Measurements from ENCODE around the gene ACSL1.
"Not testable (repeated sequence)": the region's sequence is repeated elsewhere in the genome, so short reads cannot be mapped to it uniquely, and the experiment has no call there.

ACSL1 gene

DNA sequence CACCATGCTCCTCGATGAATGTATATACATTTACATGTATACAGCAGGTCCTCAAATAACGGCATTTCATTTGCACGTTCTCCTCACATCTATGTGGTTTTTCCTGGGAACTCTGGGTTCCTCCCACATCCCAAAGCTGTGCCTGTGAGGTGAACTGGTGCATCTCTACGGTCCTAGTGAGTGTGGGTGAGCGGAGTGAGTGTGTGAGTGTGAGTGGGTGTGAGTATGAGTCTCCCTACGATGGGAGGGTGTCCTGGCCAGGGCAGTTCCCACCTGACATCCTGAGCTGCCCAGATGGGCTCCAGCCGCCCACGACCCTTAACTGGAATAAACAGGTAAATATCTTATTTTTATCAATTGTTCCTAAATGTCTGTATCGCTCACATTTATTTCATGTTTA, 40.0 kb downstream of the ACSL1 start:
- no peak for DNase-seq

DNA sequence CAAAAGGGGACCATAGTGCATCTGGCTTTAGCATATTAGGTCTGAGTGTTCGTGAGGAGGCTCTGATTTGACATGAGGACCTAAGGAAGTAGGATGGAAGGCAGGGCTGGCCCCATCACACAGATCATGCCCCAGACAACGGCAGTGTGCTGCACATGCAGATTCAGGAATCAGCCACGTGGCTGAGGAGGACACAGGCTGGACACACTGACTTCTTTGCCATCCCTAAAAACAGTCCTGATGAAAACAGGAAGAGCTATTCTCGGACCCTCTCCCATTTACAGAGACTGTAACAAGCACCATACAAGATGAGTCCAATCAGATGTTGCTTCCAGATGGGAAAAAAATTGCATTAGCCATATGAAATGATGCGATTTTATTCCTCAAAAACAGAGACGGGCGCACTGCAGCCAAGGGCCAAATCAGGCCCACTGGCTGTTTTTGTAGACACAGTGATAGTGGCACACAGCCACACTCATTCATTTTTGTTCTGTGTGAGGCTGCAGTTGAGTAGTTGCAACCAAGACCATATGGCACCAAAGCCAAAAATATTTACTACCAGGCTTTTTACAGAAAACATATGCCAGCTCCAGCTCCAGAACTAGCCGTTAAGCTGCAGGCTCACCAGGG, 41.0 kb downstream of the ACSL1 start:
- no peak for DNase-seq

DNA sequence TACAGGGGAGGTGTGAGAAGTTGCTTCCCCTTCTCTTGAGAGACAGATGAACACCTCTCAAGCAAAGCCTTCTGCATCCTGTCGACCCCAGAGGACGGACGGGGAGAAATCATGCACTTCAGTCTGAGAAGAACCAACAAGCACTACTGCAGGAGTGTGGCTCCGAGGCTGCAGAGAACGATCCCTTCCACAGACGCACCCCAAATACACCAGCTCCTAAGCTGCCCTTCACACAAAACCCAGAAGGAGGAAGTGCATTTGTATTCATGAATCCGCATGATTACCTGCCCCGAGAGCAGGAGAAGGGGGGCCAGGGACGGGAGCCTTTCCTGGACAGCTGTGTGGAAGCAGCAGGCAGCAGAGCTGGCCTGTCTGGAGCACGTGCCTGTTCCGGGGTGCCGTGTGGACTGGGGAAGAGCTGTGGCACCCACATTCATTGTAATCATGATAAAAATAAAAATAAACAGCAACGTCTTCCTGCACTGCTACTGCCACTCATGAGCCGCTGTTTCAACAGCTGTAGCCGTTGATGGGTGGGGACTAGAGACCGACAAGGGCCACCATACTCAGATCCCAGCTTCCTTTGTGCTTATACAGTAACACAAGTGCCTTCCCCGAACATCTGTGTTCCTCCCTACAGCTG, 42.9 kb downstream of the ACSL1 start:
- peak; percentile 63 to 78 for DNase-seq

DNA sequence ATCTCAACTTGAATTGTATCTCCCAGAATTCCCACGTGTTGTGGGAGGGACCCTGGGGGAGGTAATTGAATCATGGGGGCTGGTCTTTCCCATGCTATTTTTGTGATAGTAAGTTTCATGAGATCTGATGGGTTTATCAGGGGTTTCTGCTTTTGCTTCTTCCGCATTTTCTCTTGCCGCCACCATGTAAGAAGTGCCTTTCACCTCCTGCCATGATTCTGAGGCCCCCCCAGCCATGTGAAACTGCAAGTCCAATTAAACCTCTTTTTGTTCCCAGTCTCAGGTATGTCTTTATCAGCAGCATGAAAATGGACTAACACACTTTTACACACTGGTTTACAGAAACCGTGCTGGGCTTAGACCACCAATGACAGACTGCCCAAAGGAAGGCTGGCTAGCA, 46.6 kb downstream of the ACSL1 start:
- DNase-seq, result not testable (repeated sequence)

DNA sequence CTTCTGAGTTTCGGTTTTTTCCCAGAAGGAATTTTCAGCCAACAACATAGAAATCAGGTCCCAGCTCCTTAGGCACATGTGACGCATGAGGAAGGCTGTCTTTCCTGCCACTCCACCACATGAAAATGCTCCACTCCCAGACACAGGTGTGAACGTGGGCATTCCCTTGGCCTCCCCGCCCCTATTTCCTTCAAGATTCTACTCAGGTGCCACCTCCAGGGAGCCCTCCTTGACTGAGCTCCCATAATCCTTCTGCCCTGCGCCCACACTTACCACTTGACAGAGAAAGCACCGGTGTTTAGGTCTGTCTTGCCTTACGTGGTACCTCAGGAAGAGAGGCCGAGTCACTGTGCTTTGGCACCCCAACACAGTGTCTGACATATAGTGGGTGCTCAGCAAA, 47.4 kb downstream of the ACSL1 start:
- no peak for DNase-seq

DNA sequence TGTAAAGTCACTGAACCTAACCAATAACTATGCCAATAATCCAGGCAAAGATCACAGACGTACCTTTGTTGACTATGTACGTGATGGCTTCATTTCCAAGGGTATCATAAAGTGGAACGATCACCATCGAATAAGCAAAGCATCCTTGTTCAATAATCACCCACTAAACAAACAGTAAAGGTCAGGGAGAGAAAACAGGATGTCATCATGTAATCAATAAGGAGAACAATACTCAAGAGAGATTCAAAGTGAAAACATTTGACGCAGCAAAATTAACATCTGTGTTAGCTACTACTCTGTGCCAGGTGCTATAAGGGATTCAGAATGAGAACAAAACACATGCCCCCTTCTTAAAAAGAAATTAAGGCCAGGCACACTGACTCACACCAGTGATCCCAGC, 48.9 kb downstream of the ACSL1 start:
- no peak for DNase-seq

DNA sequence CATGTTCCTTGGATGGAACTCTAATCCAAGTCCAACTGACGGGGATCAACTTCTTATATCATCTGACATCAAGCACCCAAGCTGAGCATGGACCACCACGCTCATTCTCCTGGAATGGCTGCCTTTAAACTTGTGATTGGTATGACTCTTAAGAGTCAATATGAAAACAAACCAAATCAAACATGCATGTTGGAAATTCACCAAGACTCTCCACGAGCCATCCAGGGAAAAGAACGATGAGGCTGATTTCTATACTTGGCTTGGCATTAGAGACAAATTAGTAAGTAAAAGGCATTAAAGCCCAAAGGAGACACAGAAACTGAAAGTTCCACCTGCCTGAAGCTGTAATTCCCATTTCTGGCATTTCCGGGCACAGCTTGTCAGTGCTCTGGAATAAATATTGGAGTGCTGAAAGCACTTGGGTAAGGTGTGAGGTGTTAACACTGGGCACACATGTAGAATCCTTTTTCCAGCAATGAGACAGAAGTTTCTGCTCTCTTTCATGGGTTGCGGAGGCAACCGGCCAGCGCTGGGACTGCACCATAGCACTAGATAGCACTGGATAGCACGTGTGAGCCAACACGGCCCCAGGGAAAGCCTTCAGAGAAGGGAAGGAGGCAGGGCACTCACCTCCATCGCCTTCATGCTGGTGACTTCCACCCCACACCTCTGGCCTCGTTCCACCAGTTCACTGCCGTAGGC, 49.8 kb downstream of the ACSL1 start:
- no peak for DNase-seq

DNA sequence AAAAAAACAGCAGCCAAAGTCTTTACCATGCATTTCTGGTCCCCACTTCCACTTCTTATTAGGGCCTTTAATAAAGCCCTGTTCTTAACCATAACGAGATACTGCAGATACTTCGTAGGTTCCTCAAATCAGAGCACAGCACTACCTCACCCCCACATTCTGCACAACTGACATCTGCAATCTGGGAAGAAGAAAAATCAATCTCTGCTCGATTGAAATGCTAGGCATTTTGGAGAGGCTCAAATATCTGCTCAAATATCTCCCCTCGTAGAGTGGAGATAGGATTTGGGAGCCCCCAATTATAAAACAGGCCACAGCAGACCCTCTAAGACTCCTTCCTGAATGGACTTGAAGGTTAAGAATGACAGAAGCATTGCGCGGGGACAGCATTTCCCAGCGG, 51.6 kb downstream of the ACSL1 start:
- no peak for DNase-seq

DNA sequence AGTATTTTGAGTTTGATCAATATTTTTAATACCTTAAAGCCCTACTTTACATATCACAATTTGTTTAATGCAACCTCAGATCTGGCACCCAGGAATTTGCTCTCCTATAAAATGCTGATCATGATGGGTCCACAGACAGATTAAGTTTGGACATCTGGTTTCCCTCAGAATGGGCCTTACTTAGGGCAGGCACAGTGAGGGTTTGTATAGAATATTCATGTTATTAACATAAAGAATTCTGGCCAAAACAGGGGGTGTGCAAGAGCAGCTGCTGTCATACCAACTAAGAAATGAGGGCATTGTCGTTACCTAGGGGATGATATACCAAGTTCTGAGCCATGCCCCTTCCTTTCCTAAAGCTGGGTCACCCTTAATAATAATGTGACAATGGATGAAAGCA, 54.4 kb downstream of the ACSL1 start:
- DNase-seq, result no peak

DNA sequence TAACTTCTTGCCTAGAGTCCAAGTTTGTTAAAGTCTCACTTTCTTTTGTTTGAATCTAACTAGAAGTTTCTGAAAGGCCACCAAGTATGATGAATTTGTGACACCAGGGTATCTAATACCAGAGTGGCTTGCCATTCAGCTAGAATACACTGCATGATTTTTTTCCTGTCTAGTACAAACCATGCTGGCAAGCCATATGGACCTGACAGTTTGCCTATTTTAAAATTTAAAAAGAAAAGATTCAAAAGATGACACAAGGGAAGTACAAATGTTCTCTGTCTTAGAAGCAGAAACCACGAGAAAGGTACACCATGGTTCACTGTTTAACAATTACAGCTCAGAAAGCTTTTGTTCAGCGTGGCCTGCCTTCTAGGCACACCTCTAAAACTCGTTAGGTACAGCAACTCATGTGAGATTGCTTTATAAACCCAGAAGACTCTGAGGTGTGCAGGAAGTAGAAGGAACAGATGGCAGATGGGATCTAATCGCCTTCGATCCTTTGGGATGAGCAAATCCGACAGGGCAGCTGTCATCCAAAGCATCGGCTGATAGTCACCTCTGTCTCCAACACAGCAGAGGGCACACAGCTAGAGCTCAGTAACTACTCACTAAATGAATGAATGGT, 56.5 kb downstream of the ACSL1 start:
- DNase-seq, result no peak

DNA sequence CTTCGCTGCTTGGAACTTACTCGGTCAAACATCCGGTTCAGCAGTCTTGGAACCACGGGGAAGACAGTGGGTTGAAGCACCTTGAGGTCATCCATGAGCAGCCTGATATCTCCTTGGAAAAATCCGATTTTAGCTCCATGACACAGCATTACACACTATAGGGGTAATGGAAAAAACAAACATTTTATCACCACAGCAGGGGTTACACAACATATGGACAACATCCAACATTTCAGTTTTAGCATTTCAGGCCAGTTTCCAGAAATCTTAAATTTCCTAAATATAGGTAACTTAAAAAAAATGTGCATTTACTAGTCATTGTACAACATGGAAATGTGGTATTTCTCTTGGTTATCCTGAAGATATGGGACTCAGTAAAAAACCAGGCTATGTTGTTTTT, 57.5 kb downstream of the ACSL1 start:
- no peak for DNase-seq

DNA sequence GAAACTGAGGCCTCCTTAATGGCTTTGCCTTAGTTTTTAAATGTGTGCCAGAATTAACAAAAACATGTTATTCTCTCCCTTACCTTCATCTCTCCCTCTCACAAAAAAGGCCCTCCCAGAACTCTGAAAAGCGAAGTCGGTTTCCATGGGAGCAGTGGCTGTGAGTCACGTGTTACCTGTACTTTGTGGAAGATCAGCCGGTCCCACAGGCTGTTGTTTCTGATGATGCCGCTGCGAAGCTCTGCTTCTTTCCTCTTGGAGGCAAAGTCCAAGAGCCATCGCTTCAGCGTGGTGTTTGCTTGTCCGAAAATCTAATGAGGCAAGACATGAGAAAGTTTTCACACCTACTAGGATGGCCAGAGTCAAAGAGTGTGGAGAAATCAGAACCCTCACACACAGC, 59.3 kb downstream of the ACSL1 start:
- no peak for DNase-seq

DNA sequence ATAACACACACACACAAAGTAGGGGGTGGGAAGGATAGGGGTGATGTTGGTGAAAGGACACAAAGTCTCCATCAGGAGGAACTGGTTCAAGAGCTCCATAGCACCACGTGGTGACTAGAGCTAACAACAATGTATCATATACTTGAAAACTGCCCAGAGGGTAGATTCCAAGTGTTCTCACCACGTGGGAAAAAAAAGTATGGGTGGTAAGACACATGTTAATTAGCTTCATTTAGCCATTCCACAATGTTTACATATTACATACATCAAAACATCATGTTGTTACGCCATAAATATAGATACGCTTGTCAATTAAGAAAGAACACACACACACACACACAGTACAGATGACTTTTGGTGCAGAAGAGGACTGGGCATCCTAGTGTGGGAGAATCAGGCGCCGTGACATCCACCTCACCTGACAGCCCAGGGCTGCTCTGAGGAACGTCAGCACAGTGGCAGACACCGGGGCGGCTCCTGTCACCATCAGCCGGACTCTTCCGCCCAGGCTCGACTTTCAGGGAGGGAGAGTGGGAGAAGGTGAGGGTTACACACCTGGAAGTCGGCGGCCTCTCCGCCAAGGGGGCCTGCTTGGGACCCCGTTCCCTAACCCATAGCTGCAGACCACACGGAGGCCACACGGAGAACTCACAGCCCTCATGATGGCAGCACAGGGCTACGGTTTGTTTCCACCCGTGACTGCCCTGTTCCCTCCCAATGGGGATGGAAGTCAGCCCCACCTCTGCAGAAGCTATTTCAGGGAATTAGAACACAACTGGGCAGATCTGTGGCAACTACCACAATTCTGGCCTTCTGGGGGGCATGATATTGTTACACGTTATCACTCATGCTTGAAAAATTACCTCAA, 60.1 kb downstream of the ACSL1 start:
- no peak for DNase-seq

DNA sequence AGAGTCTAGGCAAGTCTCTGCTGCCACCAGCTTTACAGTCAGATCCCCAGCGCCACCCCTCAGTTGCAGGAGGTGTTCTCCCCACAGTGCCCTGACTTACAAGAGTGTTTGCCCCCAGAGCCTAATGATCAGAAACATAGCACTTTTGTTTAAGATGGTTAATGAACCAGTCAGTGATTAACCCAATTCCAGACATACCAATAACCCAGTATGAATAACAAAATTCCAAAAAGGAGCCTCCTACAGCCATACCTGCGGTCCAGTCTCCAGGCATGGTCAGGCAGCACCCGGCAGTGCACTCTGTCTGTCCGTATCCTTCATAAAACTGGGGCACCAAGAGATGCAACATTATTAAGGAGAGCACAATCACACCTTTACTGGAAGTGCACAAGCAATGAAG, 61.2 kb downstream of the ACSL1 start:
- no peak for DNase-seq

DNA sequence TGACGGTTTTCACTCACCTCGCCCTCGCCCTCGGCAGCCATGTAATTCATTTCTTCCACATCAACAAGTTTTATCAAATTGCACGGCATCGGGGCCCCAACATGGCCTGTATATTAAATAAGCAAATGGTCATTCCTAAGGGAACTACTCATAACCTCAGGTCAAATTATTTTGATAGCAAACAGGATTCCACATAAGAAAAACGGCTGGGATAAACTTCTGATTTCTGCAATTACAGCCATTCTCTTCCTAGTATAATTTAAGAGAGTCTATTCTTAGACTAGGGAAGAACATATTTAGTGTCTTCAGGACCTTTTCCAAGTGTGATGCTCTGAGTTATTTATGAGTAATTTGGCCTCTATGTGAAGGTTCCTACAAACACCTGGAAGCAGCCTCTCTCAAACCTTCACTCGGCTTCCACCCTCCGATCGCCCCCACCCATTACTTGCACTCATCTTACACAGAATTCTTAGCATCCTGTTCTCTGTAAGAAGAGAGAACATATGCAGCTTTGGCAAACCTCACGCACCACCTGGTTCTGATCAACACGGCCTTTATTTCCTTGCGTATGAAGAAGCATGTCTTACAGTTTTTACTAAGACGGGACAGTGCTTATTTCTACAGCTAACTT, 62.5 kb downstream of the ACSL1 start:
- DNase-seq, result no peak

DNA sequence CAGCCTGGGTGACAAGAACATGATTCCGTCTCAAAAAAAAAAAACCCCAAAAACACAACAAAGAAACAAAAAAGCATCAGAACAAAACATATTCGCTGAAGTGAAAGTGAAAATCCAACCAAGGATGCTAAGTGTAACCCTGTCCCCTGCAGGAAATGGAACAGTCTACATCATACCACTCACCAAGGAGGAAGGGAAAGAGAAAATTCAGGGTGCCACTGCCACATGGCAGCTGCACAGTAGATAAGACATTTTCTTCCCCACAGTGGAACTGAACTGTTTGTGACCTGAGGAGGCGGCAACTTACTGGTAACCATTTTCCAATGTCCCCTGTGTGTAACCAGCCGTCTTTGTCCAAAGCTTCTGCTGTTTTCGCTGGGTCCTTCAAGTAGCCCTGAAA, 63.7 kb downstream of the ACSL1 start:
- DNase-seq, result peak in 1 of 2 experiments; percentile 30

DNA sequence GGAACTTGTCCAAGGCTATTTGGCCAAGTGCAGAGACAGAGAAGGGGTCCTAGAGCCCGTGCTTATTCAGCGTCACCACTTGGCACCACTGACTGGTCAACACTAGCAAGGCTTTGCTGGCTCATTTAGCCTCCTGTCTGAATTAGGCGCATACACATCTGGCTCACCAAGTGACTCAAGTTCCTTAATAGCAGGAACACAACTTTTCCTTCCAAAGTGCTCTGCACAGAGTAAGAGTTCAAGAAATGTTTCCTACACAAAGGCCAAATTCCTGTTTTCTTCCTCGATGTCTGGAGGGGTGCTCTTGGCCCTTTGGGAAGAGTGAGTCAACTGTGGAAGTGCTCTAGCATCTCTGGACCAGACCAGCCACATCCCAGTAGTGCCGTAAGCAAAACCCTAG, 65.1 kb downstream of the ACSL1 start:
- DNase-seq, result no peak

DNA sequence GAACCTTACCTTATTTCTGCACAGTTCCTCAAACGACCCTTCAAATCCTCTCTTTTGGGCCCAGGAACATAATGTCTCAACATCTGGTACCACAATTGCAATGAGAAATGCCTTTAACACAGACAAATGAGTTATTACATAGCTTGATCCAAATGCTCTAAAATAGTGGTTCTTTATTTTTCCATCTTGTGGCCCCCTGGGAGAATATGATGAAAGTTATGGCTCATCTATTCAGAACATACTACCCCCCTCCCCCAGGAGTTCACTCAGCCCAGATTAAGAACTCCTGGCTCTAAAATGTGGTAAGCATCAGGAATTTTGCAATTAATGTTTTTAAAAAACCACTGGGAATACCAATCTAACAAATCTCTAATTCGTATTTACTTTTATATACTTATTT, 68.0 kb downstream of the ACSL1 start:
- DNase-seq, result no peak

DNA sequence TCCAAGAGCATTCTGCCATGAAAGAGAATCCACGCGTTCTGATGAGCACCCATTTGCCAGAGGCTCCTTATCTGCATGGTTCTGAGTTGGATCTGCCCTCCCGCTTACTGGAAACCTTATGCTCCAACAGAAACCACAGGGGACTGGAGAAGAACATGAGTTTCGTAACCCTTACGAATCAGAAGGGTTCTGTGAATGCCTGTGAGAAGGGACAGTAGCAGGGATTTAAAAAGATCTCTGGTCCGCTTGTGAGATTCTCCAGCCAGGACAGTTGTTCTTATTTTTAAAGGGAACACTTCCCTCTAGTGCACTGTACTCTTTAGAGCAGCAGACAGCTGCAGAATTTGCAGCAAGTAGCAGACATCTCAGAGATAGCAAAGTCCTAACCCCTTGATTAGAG, 69.4 kb downstream of the ACSL1 start:
- DNase-seq, result peak; percentile 24 to 26

DNA sequence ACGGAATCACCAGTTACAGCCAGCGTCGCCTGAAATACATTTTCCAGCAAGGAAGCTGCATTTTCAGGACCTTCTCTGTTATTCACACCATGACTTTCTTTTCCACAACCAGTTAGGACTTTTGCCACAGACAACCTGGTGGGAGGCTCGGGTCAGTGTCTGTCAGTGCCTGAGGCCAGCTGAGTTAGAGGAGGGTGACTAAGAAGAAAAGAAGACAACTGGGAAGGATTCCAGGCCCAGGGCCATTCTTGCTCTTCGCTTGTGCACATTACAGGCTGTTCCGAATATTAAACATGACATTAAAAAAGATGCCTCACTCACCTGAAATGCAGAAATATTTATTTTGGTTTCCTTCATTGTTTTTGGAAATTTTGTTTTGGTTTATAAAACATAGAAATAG, 70.5 kb downstream of the ACSL1 start:
- DNase-seq, result no peak

DNA sequence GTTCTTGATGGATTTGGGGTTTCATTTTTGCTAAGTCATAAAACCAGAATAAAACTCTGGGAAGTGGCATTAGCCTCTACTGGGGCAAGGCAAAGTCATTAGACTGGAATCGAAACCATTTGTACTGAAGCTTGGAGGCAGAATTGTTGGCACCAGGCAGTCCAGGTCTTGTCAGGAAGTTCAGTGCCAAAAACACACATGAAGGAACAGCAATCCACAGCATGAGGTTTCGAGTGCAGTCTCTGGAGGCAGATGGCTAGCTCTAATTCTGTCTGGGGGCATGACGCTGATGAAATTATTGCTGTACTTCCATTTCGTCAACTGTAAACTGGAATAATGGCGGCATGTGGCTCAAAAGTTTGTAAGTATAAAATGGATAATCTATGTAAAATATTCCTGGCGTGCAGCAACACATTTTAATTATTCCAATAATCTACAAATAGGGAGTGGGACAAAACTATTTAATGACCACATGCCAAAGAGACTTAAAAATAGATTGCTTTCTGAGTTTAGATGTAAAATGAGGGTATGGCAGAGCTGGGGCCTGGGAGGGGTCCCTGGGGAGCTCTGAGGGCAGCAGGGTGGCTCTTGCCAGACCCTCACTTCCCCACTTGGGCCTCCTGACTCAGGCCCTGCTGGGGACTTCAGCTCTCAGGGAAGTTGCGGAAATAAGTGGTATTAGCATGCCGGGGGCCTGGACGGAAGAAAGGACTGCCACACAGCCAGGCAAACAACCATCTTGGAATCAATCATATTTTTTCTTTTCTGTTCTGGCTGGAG, 73.1 kb downstream of the ACSL1 start:
- no peak for DNase-seq

DNA sequence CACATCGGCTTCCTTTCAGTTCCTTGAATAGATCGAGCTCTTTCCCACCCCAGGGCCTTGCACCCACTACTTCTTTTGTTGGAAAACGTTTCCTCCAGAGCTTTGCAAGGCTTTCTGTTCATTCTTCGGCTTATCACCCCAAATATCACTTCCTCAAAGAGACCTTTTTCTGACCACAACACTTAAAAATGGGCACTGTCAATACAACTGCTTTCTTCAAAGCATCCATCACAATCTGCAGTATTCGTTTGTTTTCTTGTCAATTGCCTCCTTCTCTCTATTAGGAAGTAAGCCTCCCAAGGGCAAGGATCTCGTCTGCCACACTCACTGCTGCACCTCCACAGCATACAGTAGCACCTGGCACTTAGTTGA, 74.2 kb downstream of the ACSL1 start:
- peak; percentile 5 to 38 for DNase-seq
